HepG2 (cell line): Measurements from ENCODE around the gene HELZ. TPM values are rescaled to one million over a fixed set of nuclear protein-coding genes. Genes with fewer than 3 reads are reported as not detected.

Experiments
- ATAC-seq: fragments of 200-7000 bp; cut with Tn5 transposase; 3 replicates; pipeline ENCODE4 v1.9.1; 2020; ENCODE audit warnings: mild to moderate bottlenecking, moderate library complexity
- BruUV-seq: library from RNA; stranded (reverse); fragments of 400-500 nt; replicated peaks from 2 replicates; lab custom pipeline; 2021; lab: Mats Ljungman, UMichigan
- CTCF ChIA-PET: fragments of 300-600 bp; formaldehyde crosslinking; extraction: SDS; loops from one replicate; lab custom pipeline; 2021; ENCODE audit warnings: low total read pairs, inconsistent platforms, low intra/inter-chr PET ratio; lab: Yijun Ruan, JAX
- POLR2A ChIA-PET: fragments of 350-600 bp; sonication (Branson Sonifier 250); formaldehyde crosslinking; loops from one replicate; lab custom pipeline; 2020; ENCODE audit warnings: antibody characterized with exemption, inconsistent platforms; lab: Yijun Ruan, JAX
- DNase-seq: peaks from one replicate; pipeline ENCODE4 v3.0.0-alpha.2; 2015; ENCODE audit warnings: low spot score
- FAIRE-seq: peaks from 3 replicates; lab custom pipeline; 2011; peaks lifted over from hg19 to GRCh38; lab: Jason Lieb, UNC
- H2AFZ ChIP-seq: one replicate; pipeline ENCODE4 v1.6.1; 2011; ENCODE audit warnings: low read length, inconsistent platforms
- H3K27ac ChIP-seq: fragments of 300-600 bp; 3 replicates; pipeline ENCODE4 v1.8.0; 2011; ENCODE audit warnings: mixed run types, mild to moderate bottlenecking, mixed read lengths, low read length, inconsistent platforms; ENCODE audit not compliant: insufficient read depth; ENCODE audit errors: extremely low read length
- H3K27me3 ChIP-seq, 2 experiments: fragments of 200-600 bp in 1 of 2; 2 replicates in 1 of 2; 3 replicates in 1 of 2; pipeline versions ENCODE4 v1.6.0 to v1.8.0; 2011; ENCODE audit warnings: low read length in 2 of 2, mild to moderate bottlenecking in 2 of 2, moderate library complexity in 2 of 2, inconsistent platforms in 1 of 2; ENCODE audit not compliant: insufficient read depth in 2 of 2, control insufficient read depth in 1 of 2
- H3K36me3 ChIP-seq, 2 experiments: fragments of 200-600 bp in 1 of 2; replicated peaks in 1 of 2; 2 replicates in 1 of 2; 3 replicates in 1 of 2; pipeline versions ENCODE4 v1.5.1 to v1.8.0; 2011; ENCODE audit warnings: low read length in 2 of 2, inconsistent platforms in 1 of 2; ENCODE audit not compliant: insufficient read depth in 2 of 2, control insufficient read depth in 1 of 2
- H3K4me1 ChIP-seq: 2 replicates; pipeline ENCODE4 v1.5.1; 2012; ENCODE audit warnings: low read length, inconsistent platforms; ENCODE audit not compliant: insufficient read depth
- H3K4me2 ChIP-seq: 2 replicates; pipeline ENCODE4 v1.6.0; 2011; ENCODE audit warnings: low read depth, low read length, inconsistent platforms
- H3K4me3 ChIP-seq, 3 experiments: fragments of 200-600 bp in 1 of 3; sonication (generic), shearing (Covaris generic) in 1 of 3; replicated peaks in 1 of 3; 2 replicates each; pipeline ENCODE4 v1.5.1; 2011 to 2016; ENCODE audit warnings: low read length in 3 of 3, inconsistent platforms in 2 of 3, low read depth in 2 of 3, mild to moderate bottlenecking in 2 of 3, control low read depth in 1 of 3, mixed read lengths in 1 of 3; ENCODE audit not compliant: insufficient read depth in 1 of 3
- H3K79me2 ChIP-seq: one replicate; pipeline ENCODE4 v1.6.1; 2011; ENCODE audit warnings: low read length, inconsistent platforms; ENCODE audit not compliant: insufficient read depth
- H3K9ac ChIP-seq: 2 replicates; pipeline ENCODE4 v1.6.0; 2011; ENCODE audit warnings: mild to moderate bottlenecking, low read depth, low read length, inconsistent platforms; ENCODE audit not compliant: insufficient read depth
- H3K9me3 ChIP-seq: 2 replicates; pipeline ENCODE4 v1.5.1; 2012; ENCODE audit warnings: mild to moderate bottlenecking, low read length
- H4K20me1 ChIP-seq: 2 replicates; pipeline ENCODE4 v1.6.0; 2011; ENCODE audit warnings: inconsistent platforms, mild to moderate bottlenecking, low read length, moderate library complexity; ENCODE audit not compliant: insufficient read depth
- ARID4A ChIP-seq: sonication (generic); formaldehyde crosslinking; IDR thresholded peaks from 2 replicates; pipeline ENCODE4 v1.5.0; 2020; ENCODE audit warnings: mild to moderate bottlenecking, missing genetic modification reagents, borderline replicate concordance
- ATF3 ChIP-seq: sonication (generic); formaldehyde crosslinking; IDR thresholded peaks from 2 replicates; pipeline ENCODE4 v1.4.0; 2020; ENCODE audit warnings: missing genetic modification reagents
- GATA4 ChIP-seq: sonication (generic); IDR thresholded peaks from 2 replicates; pipeline ENCODE4 v1.6.1; 2016; ENCODE audit warnings: antibody characterized with exemption, low read depth, borderline replicate concordance
- HMG20A ChIP-seq: IDR thresholded peaks from 2 replicates; pipeline ENCODE4 v1.6.1; 2016; ENCODE audit warnings: borderline replicate concordance
- MXD4 ChIP-seq: IDR thresholded peaks from 2 replicates; pipeline ENCODE4 v1.6.1; 2016; ENCODE audit warnings: mild to moderate bottlenecking, missing biosample characterization, missing genetic modification reagents
- SP4 ChIP-seq: sonication (generic); formaldehyde crosslinking; IDR thresholded peaks from 2 replicates; pipeline ENCODE4 v1.8.1; 2023; ENCODE audit warnings: mild to moderate bottlenecking, missing genetic modification reagents
- TRIM24 ChIP-seq: sonication (generic); formaldehyde crosslinking; IDR thresholded peaks from 2 replicates; pipeline ENCODE4 v1.8.0; 2022; ENCODE audit warnings: mild to moderate bottlenecking, missing genetic modification reagents
- ZFAT ChIP-seq: sonication (generic); formaldehyde crosslinking; conservative IDR thresholded peaks from 2 replicates; pipeline ENCODE4 v1.8.1; 2023; ENCODE audit warnings: missing genetic modification reagents, inconsistent platforms
- ZFX ChIP-seq: sonication (generic); formaldehyde crosslinking; IDR thresholded peaks from 2 replicates; pipeline ENCODE4 v1.4.0; 2020; ENCODE audit warnings: mild to moderate bottlenecking, low read depth, missing genetic modification reagents, moderate library complexity
- ZKSCAN8 ChIP-seq: IDR thresholded peaks from 2 replicates; pipeline ENCODE4 v1.6.1; 2016; ENCODE audit warnings: borderline replicate concordance, missing genetic modification reagents, missing compliant biosample characterization
- ZNF160 ChIP-seq: sonication (generic); formaldehyde crosslinking; IDR thresholded peaks from 2 replicates; pipeline ENCODE4 v1.8.0; 2022; ENCODE audit warnings: mild to moderate bottlenecking, inconsistent platforms, missing genetic modification reagents
- ZNF335 ChIP-seq: sonication (generic); formaldehyde crosslinking; IDR thresholded peaks from 2 replicates; pipeline ENCODE4 v1.4.0; 2020; ENCODE audit warnings: missing genetic modification reagents
- ZNF337 ChIP-seq: sonication (generic); formaldehyde crosslinking; IDR thresholded peaks from 2 replicates; pipeline ENCODE4 v1.5.1; 2020; ENCODE audit warnings: missing genetic modification reagents, low read depth, mild to moderate bottlenecking, borderline replicate concordance
- ZNF816 ChIP-seq: sonication (generic); formaldehyde crosslinking; IDR thresholded peaks from 2 replicates; pipeline ENCODE4 v1.8.0; 2022; ENCODE audit warnings: missing genetic modification reagents, mild to moderate bottlenecking, borderline replicate concordance
- ZNF883 ChIP-seq: sonication (generic); formaldehyde crosslinking; IDR thresholded peaks from 2 replicates; pipeline ENCODE4 v1.5.1; 2020; ENCODE audit warnings: mild to moderate bottlenecking, missing genetic modification reagents; ENCODE audit errors: not compliant biosample characterization
- ZUFSP ChIP-seq: sonication (generic); formaldehyde crosslinking; IDR thresholded peaks from 2 replicates; pipeline ENCODE4 v1.9.0; 2021; ENCODE audit warnings: missing genetic modification reagents, mild to moderate bottlenecking, borderline replicate concordance
- WGBS: methylation state at CpG from one replicate; pipeline ENCODE4 v1.1.6; 2017; ENCODE audit warnings: low lambda C conversion rate; 5-methylcytosine and 5-hydroxymethylcytosine counted together
- in situ Hi-C: cut with HindIII; loops from 2 replicates; pipeline ENCODE4 v1.10.0; 2017; ENCODE audit warnings: low pct_unique_long_range_greater_than_20kb; ENCODE audit not compliant: extremely low pct_ligation_motif_present
- intact Hi-C: fragments of 100-400 bp; cut with micrococcal nuclease; formaldehyde crosslinking; loops from one replicate; pipeline ENCODE4 v1.10.0; 2022; ENCODE audit not compliant: unreplicated experiment
- polyA plus RNA-seq, 8 experiments: library from polyadenylated mRNA; depleted of rRNA in 3 of 8; stranded (reverse) in 7 of 8; unstranded in 1 of 8; fragments of >200 nt; fragmentation: Illumina TruSeq in 4 of 8; extraction: Trizol in 4 of 8; gene quantifications; 2 replicates each; pipeline versions ENCODE4 v1.2.1 to v1.2.3, GENCODE V29; 2011 to 2016; ENCODE audit warnings: low read depth in 4 of 8, missing spikeins in 1 of 8, mixed read lengths in 1 of 8; ENCODE audit not compliant: insufficient read depth in 1 of 8
- total RNA-seq, 5 experiments: library from RNA; depleted of rRNA; stranded (reverse); fragments of >200 nt; fragmentation: Illumina TruSeq; extraction: Trizol; gene quantifications; 2 replicates each; pipeline ENCODE4 v1.2.3, GENCODE V29; 2016; ENCODE audit warnings: low read depth in 1 of 5

HELZ gene
- total and polyA plus RNA-seq, 2 of the 13 experiments (the other 11 are each of a cell fraction or from before 2014, with no cell fraction given): 35.3 to 52.4 TPM

GRCh38 chr17:67055811-67056745, 188.9 kb downstream of the HELZ start (continued):
- no peak for TF ChIP-seq TRIM24 (CRISPR knock-in tag)
- TF ChIP-seq ZNF337 (CRISPR knock-in tag): no peak
- TF ChIP-seq MXD4 (CRISPR knock-in tag): no peak
- no peak for TF ChIP-seq ZFAT (CRISPR knock-in tag)
- TF ChIP-seq ZNF883: no peak

- ChIA-PET POLR2A (no interaction called here), CTCF (no interaction called here)
- Histone ChIP-seq H3K27me3 (peaks cover 5 to 33% of the 10 kb centered on the region in 2 experiments; a peak in 3 of 5 replicates), H2AFZ (no peak overlapping the region), H3K79me2 (no peaks in the 10 kb centered on the region), H3K36me3 (no peaks in the 10 kb centered on the region), H3K9ac (no peak overlapping the region), H4K20me1 (no peaks in the 10 kb centered on the region), H3K4me3 (no peak overlapping the region), H3K4me2 (no peak overlapping the region), H3K9me3 (no peaks in the 10 kb centered on the region), H3K4me1 (no peaks in the 10 kb centered on the region), H3K27ac (no peak overlapping the region)
- ATAC-seq: no peak
- no peak for DNase-seq
- BruUV-seq: no TSS peak
- 78% methylated on average over 13 of the region's 19 CpGs for WGBS
- FAIRE-seq: no peak
- intact Hi-C loops (no loop called here), in situ Hi-C loops (no loop called here)
- TF ChIP-seq ZFX: no peak
- no peak for TF ChIP-seq ZKSCAN8 (CRISPR knock-in tag)
- TF ChIP-seq ARID4A (CRISPR knock-in tag): no peak
- no peak for TF ChIP-seq SP4 (CRISPR knock-in tag)
- no peak for TF ChIP-seq ZNF160
- no peak for TF ChIP-seq ZUFSP (CRISPR knock-in tag)
- TF ChIP-seq HMG20A (CRISPR knock-in tag): no peak
- TF ChIP-seq ZNF335: no peak
- TF ChIP-seq GATA4: no peak
- no peak for TF ChIP-seq ZNF816 (CRISPR knock-in tag)
- no peak for TF ChIP-seq ATF3
Measured at GRCh38 chr17:67055041-67055443, 190.0 kb downstream of the HELZ start.
